BLaER1 (cell line): Measurements from ENCODE around the gene EDIL3.
"Not testable (repeated sequence)": the region's sequence is repeated elsewhere in the genome, so short reads cannot be mapped to it uniquely, and the experiment has no call there.

Source experiments
- H3K27ac ChIP-seq: shearing (Covaris generic); formaldehyde crosslinking; 2 replicates; pipeline ENCODE4 v1.8.1; 2022
- H3K27me3 ChIP-seq: shearing (Covaris generic); formaldehyde crosslinking; 2 replicates; pipeline ENCODE4 v1.8.1; 2022
- H3K36me3 ChIP-seq: shearing (Covaris generic); formaldehyde crosslinking; 2 replicates; pipeline ENCODE4 v1.8.1; 2022
- H3K4me1 ChIP-seq: shearing (Covaris generic); formaldehyde crosslinking; 2 replicates; pipeline ENCODE4 v1.8.1; 2022
- H3K4me2 ChIP-seq: shearing (Covaris generic); formaldehyde crosslinking; 2 replicates; pipeline ENCODE4 v1.8.1; 2022
- H3K4me3 ChIP-seq: shearing (Covaris generic); formaldehyde crosslinking; 2 replicates; pipeline ENCODE4 v1.8.1; 2022
- H3K9ac ChIP-seq: shearing (Covaris generic); formaldehyde crosslinking; 2 replicates; pipeline ENCODE4 v1.8.1; 2022
- H3K9me3 ChIP-seq: shearing (Covaris generic); formaldehyde crosslinking; 2 replicates; pipeline ENCODE4 v1.8.1; 2022
- H4K20me1 ChIP-seq: shearing (Covaris generic); formaldehyde crosslinking; 2 replicates; pipeline ENCODE4 v1.8.1; 2022
- Cebpa-rat ChIP-seq: shearing (Covaris generic); IDR thresholded peaks from 2 replicates; pipeline ENCODE4 v1.8.1; 2022

The EDIL3 gene

DNA sequence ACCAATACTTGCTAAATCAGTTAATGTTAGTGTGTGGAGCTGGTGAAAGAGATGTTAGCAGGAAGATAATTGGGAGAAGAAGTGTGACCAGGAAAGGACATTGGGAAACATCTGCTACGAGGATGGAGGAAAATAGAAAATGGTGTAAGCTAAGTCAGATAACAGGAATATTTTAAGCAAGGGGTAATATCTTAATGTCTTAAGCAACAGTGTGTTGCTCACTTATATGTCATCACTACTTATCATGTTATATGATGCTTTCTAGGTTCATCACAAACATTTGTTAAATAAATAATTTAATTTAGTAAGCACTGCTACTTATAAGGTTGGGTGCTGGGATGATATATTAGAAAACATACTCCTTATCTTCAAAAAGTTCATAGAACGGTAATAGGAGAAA is 326.1 kb downstream of the EDIL3 start:
- Histone ChIP-seq H4K20me1 (no peaks in the 10 kb centered on the region), H3K27me3 (no peaks in the 10 kb centered on the region), H3K9me3 (no peaks in the 10 kb centered on the region), H3K27ac (no peak overlapping the region), H3K36me3 (no peaks in the 10 kb centered on the region), H3K4me2 (no peak overlapping the region), H3K9ac (no peak overlapping the region), H3K4me3 (no peak overlapping the region), H3K4me1 (no peaks in the 10 kb centered on the region)
- TF ChIP-seq Cebpa-rat: no peak

DNA sequence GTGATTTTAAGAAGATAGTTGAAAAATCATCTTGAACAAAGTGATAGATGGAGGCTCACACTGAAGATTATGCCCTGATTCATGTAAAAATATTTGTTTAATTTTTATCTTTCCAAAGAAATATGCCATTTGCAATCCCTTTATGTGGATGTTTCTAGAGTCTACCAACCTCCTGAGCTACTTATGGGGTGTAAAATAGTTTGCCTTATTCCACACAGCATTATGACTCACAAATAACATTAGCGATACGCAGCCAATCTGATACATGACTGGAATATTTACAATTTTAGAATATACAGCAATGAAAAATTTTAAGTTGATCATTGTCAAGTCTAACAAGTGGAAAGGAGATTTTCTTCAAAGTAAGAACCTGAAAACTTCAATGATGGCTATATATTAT is 327.5 kb downstream of the EDIL3 start:
- Histone ChIP-seq H3K27me3 (no peaks in the 10 kb centered on the region), H3K27ac (no peak overlapping the region), H3K9me3 (no peaks in the 10 kb centered on the region), H3K4me3 (no peak overlapping the region), H3K9ac (no peak overlapping the region), H4K20me1 (no peaks in the 10 kb centered on the region), H3K36me3 (no peaks in the 10 kb centered on the region), H3K4me1 (no peaks in the 10 kb centered on the region), H3K4me2 (no peak overlapping the region)
- no peak for TF ChIP-seq Cebpa-rat

- TF ChIP-seq Cebpa-rat: no peak
- H3K4me1 ChIP-seq: no peaks in the 10 kb centered on the region
- H3K4me2 ChIP-seq: no peak overlapping the region
Measured at GRCh38 chr5:84045964-84046363, 338.7 kb downstream of the EDIL3 start.

GRCh38 chr5:84036842-84037241 is 347.8 kb downstream of the EDIL3 start:
- Histone ChIP-seq H4K20me1 (no peaks in the 10 kb centered on the region), H3K36me3 (no peaks in the 10 kb centered on the region), H3K4me1 (no peaks in the 10 kb centered on the region), H3K4me3 (no peak overlapping the region), H3K9me3 (no peaks in the 10 kb centered on the region), H3K9ac (no peak overlapping the region), H3K27ac (no peak overlapping the region), H3K27me3 (no peaks in the 10 kb centered on the region), H3K4me2 (no peak overlapping the region)
- no peak for TF ChIP-seq Cebpa-rat

More at GRCh38 chr5:84045964-84046363, 338.7 kb downstream of the EDIL3 start:
- Histone ChIP-seq H3K27me3 (no peaks in the 10 kb centered on the region), H3K4me3 (no peak overlapping the region), H3K9me3 (peaks cover 7% of the 10 kb centered on the region; the same call in 1 of the 2 replicates), H3K27ac (no peak overlapping the region), H3K9ac (no peak overlapping the region), H4K20me1 (no peaks in the 10 kb centered on the region), H3K36me3 (no peaks in the 10 kb centered on the region)

DNA sequence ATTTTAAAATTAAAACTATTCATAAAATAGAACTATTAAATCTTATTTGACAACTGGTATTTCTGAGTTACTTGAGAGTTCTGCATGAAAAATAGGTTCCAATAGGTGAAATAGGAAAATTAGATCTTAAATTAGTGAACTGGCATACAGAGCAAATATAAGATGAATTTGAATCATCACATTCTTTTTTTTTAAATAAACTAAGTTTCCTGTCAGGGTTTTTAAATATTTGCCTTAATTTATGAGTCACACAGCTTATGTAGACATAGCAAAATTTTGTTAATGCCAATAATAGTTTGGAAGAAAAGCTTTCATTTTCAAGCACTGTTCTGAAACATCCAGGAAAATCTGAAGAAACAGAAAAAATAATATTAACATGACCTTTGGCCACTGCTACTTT is 352.4 kb downstream of the EDIL3 start:
- no peaks in the 10 kb centered on the region for H3K4me1 ChIP-seq
- H3K9ac ChIP-seq: no peak overlapping the region
- H3K27ac ChIP-seq: no peak overlapping the region
- no peak overlapping the region for H3K4me3 ChIP-seq
- H3K27me3 ChIP-seq: no peaks in the 10 kb centered on the region
- no peaks in the 10 kb centered on the region for H3K36me3 ChIP-seq
- no peaks in the 10 kb centered on the region for H4K20me1 ChIP-seq
- H3K9me3 ChIP-seq: 0 out of 2 replicates have a peak, but pooled peaks cover 4% of the 10 kb centered on the region
- TF ChIP-seq Cebpa-rat: no peak
- H3K4me2 ChIP-seq: no peak overlapping the region

DNA sequence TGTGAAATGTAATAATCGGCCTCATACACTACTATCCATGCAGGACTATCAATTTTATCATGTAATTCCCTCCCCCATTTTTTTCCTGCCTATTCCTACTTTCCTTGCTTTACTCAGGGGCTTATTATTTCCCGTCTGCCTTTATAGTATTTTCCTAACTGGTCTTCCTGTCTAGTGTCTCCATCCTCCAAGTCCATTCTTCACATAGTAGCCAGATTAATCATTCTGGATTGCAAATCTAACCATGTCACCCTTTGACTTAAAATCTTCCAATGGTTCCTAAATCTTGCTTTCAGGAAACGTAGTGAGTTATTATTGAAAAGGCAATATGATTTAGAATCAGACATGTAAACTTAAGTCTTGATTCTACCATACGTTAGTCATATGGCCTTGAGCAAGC is 356.6 kb downstream of the EDIL3 start:
- Histone ChIP-seq H3K9me3 (0 out of 2 replicates have a peak, but pooled peaks cover 4% of the 10 kb centered on the region), H4K20me1 (no peaks in the 10 kb centered on the region), H3K27ac (no peak overlapping the region), H3K36me3 (no peaks in the 10 kb centered on the region), H3K4me1 (no peaks in the 10 kb centered on the region), H3K9ac (no peak overlapping the region), H3K4me3 (no peak overlapping the region), H3K4me2 (no peak overlapping the region), H3K27me3 (no peaks in the 10 kb centered on the region)
- TF ChIP-seq Cebpa-rat: no peak

GRCh38 chr5:84018521-84018920 is 366.2 kb downstream of the EDIL3 start:
- not testable (repeated sequence) for H3K9ac ChIP-seq, H3K36me3 ChIP-seq, H3K27me3 ChIP-seq, H4K20me1 ChIP-seq, H3K4me1 ChIP-seq, H3K4me2 ChIP-seq, H3K9me3 ChIP-seq, H3K4me3 ChIP-seq, H3K27ac ChIP-seq

DNA sequence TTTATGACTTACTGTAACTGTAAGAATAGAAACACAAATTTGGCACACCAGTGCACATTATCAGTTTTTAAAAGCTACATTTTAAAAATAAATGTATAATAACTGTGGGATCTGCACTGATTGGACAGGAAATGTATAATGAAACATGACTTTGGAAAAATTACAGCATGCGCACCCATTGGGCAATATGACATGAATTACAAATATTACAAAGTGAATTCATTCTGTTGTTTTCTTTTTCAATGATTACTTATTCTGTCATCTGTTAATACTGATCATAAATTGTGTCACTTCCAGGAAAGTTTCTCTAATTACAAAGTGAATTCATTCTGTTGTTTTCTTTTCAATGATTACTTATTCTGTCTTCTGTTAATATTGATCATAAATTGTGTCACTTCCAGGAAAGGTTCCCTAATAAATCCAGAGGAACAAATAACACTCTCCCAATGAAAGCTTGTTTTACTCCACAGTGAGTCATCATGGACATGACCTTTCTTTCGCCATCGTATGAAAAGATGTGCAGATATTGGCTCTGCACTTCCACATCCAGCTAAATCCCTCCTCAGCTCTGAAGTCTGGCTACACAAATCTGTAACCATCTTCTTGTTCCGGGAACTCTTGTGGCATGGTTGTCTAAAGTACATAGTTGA is 367.0 kb downstream of the EDIL3 start:
- Histone ChIP-seq H3K4me2 (no peak overlapping the region), H3K27ac (no peak overlapping the region), H3K9me3 (no peaks in the 10 kb centered on the region), H3K36me3 (no peaks in the 10 kb centered on the region), H4K20me1 (no peaks in the 10 kb centered on the region), H3K4me3 (no peak overlapping the region), H3K4me1 (no peaks in the 10 kb centered on the region), H3K27me3 (no peaks in the 10 kb centered on the region), H3K9ac (no peak overlapping the region)
- TF ChIP-seq Cebpa-rat: no peak

DNA sequence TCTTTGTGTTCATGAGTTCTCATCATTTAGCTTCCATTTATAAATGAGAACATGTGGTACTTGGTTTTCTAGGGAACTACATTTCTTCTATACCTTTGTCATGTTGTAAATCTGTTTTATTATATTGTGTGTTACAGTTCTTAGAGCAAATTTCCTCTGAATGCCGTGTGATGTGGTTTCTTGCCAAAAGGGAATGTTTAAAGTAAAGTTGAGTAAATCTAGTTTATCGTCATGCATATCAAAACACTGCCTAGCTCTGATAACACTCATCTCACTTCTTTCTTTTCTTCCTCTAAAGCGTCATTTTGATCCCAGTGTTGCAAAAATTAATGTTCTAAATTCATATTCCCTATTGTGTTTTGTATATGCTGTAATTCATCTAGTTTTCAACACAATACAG is 368.6 kb downstream of the EDIL3 start:
- no peaks in the 10 kb centered on the region for H3K4me1 ChIP-seq
- no peaks in the 10 kb centered on the region for H3K27me3 ChIP-seq
- H4K20me1 ChIP-seq: no peaks in the 10 kb centered on the region
- H3K4me2 ChIP-seq: no peak overlapping the region
- H3K27ac ChIP-seq: no peak overlapping the region
- TF ChIP-seq Cebpa-rat: no peak
- no peaks in the 10 kb centered on the region for H3K9me3 ChIP-seq
- H3K36me3 ChIP-seq: no peaks in the 10 kb centered on the region
- no peak overlapping the region for H3K4me3 ChIP-seq
- no peak overlapping the region for H3K9ac ChIP-seq

DNA sequence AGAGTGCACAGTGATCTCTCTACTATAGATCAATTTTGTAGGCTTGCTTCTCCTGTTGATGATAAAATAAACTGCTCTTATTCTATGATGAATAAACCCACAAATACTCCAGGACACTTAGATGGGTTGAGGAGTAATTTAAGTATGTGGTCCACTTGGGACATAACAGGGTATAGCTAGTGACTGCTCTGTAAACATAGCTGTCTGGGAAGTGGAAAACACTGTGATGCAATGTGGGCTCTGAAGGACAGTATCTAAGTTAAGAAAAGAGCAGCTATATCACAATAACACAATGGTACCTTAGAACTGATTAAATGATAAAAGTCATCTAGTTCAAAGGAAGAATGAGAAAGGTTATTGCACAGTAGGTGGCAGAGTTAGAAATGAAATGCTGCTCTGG is 369.7 kb downstream of the EDIL3 start:
- no peaks in the 10 kb centered on the region for H4K20me1 ChIP-seq
- no peak overlapping the region for H3K9ac ChIP-seq
- H3K4me1 ChIP-seq: no peaks in the 10 kb centered on the region
- H3K27ac ChIP-seq: no peak overlapping the region
- TF ChIP-seq Cebpa-rat: no peak
- no peak overlapping the region for H3K4me3 ChIP-seq
- no peak overlapping the region for H3K4me2 ChIP-seq
- H3K36me3 ChIP-seq: no peaks in the 10 kb centered on the region
- no peaks in the 10 kb centered on the region for H3K27me3 ChIP-seq
- H3K9me3 ChIP-seq: no peaks in the 10 kb centered on the region

DNA sequence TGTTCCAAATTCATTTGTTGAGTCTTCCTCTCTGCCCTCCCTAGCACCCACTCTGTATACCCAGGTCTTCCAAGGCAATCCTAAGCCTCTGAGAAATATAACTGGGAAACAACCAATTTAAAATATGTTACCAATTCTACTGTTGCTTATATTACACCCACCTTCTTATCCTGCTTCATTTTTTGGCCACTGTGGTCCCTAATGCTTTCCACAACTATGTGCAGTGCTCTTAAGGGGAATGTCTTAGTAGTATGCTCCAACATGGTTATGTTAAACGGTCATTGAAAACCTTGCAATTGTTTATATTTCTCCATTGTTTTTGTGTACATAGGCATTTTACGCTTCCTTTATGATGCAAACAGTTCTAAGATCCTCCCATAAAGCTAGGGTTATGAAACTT is 390.9 kb downstream of the EDIL3 start:
- no peaks in the 10 kb centered on the region for H3K4me1 ChIP-seq
- H3K27me3 ChIP-seq: no peaks in the 10 kb centered on the region
- no peak overlapping the region for H3K4me2 ChIP-seq
- no peaks in the 10 kb centered on the region for H3K36me3 ChIP-seq
- TF ChIP-seq Cebpa-rat: no peak
- no peak overlapping the region for H3K4me3 ChIP-seq
- H3K27ac ChIP-seq: no peak overlapping the region
- H4K20me1 ChIP-seq: no peaks in the 10 kb centered on the region
- no peak overlapping the region for H3K9ac ChIP-seq
- no peaks in the 10 kb centered on the region for H3K9me3 ChIP-seq
